Tibial artery (tissue), 4 donors: ENCODE results near the gene TAC4.

Source experiments
- DNase-seq, 2 donors: peaks; one replicate each; pipeline ENCODE4 v3.0.0-alpha.2; 2019
- H3K27ac ChIP-seq, 2 donors: fragments of 200-600 bp; sonication (generic) in 1 of 2; 1 replicate in 1 of 2; 2 replicates in 1 of 2; pipeline ENCODE4 v1.5.1; 2018 to 2019; ENCODE audit warnings: mild to moderate bottlenecking in 1 of 2
- H3K27me3 ChIP-seq, 2 donors: fragments of 200-600 bp; sonication (generic) in 1 of 2; one replicate each; pipeline versions ENCODE4 v1.5.1 to v1.6.0; 2016 to 2019
- H3K36me3 ChIP-seq, 3 donors: fragments of 200-600 bp; sonication (generic) in 2 of 3; one replicate each; pipeline ENCODE4 v1.5.1; 2016 to 2019; ENCODE audit warnings: mild to moderate bottlenecking in 2 of 3
- H3K4me1 ChIP-seq, 4 donors: fragments of 200-600 bp; sonication (generic) in 2 of 4; 1 replicate in 3 of 4; 2 replicates in 1 of 4; pipeline ENCODE4 v1.5.1; 2016 to 2019
- H3K4me3 ChIP-seq, 2 donors: fragments of 200-600 bp; sonication (generic) in 1 of 2; 1 replicate in 1 of 2; 2 replicates in 1 of 2; pipeline ENCODE4 v1.5.1; 2018 to 2019; ENCODE audit warnings: mild to moderate bottlenecking in 2 of 2
- H3K9me3 ChIP-seq, 3 donors: fragments of 200-600 bp; sonication (generic) in 1 of 3; one replicate each; pipeline ENCODE4 v1.5.1; 2016 to 2019
- CTCF ChIP-seq, 2 experiments: fragments of 200-600 bp in 1 of 2; fragments of 450-650 bp in 1 of 2; IDR thresholded peaks; one replicate each; pipeline ENCODE4 v1.5.1; 2017 to 2019; ENCODE audit warnings: antibody characterized with exemption in 2 of 2, mild to moderate bottlenecking in 1 of 2, moderate library complexity in 1 of 2
- intact Hi-C: fragments of 100-400 bp; cut with DNase I; formaldehyde crosslinking; loops from one replicate; pipeline ENCODE4 v1.15.0; 2023; ENCODE audit warnings: low total_unique reads

The TAC4 gene

GRCh38 chr17:49848739-49849138, 870 bp upstream of the TAC4 start:
- DNase-seq: peak in 1 of 2 donors; percentile 4
- peaks cover 0 to 48% (median 34%) of the 10 kb centered on the region in 4 donors for H3K4me1 ChIP-seq
- H3K9me3 ChIP-seq: no peaks in the 10 kb centered on the region
- no peak overlapping the region for H3K4me3 ChIP-seq
- H3K36me3 ChIP-seq: peaks cover 0 to 13% (median 0%) of the 10 kb centered on the region in 3 donors
- TF ChIP-seq CTCF (IDR thresholded peaks at IDR 0.05): no peak
- H3K27me3 ChIP-seq: no peaks in the 10 kb centered on the region
- intact Hi-C loops: loop anchor here (10.0 kb wide), 1 partner anchor 54 kb away; no protein-coding TSS in a partner anchor
- no peak overlapping the region for H3K27ac ChIP-seq

DNA sequence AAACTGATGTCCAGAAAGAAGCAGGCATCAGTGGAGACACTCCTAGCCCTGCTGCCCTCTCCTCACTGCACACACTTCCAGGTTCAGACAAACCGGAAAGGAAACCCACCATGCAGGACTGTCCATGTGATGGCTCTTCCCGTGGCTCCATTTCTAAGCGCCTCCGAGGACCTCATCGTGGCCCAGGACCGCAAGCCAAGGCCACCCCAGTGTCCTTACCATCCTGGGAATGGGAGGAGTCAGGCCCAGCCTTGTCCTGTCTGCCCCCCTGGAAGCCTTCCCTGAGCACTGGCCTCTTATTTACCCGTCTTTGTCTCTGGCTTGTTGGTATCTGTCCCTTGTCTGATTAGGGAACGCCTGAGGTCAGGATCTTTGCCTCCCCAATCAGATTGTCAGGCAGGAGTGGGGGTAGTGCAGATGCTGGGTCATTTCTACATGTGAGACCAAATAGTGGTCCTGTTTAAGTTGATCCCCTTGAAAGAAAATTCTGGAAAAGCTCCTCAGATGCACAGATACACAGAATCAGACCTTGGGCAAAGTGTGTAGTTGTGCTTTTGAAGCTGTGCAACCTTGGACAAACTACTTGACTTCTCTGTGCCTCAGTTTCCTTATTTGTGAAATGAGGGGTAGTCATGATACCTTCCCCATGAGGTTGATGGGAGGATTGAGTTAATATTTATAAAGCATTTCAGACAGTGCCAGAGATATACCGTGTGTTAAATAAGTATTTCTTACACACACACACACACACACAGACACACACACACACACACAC, 744 bp downstream of the TAC4 start:
- peaks cover 0 to 23% (median 0%) of the 10 kb centered on the region in 3 donors for H3K36me3 ChIP-seq
- peak in 1 of 2 donors; percentile 59 for DNase-seq
- no peak for TF ChIP-seq CTCF (IDR thresholded peaks at IDR 0.05)

DNA sequence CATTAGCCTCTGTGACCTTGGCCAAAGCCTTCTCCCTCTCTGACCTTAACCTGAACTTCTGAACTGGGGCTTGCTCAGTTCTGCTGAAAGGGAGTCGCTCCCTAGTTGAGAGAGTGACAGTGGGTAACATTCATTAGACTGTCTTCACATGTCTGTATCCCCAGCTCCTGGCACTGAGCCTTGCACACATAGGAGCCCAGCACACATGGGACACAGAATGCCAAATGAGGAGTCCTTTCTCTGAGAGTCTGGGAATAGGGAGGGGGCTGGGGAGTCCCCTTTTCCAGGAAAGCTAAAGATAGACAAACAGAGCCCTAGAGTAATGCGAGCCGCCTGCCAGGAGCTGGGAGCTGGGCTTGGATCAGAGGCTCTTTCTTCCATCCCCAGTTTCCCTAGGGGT, 2.5 kb downstream of the TAC4 start:
- Histone ChIP-seq H3K27me3 (no peaks in the 10 kb centered on the region), H3K27ac (peak overlapping the region; percentile 66 to 76), H3K9me3 (no peaks in the 10 kb centered on the region), H3K4me1 (peaks cover 0 to 53% (median 26%) of the 10 kb centered on the region in 4 donors), H3K36me3 (peaks cover 0 to 23% (median 0%) of the 10 kb centered on the region in 3 donors), H3K4me3 (no peak overlapping the region)
- DNase-seq: peak; percentile 41 to 84
- intact Hi-C loops: loop anchor here (10.0 kb wide), 1 partner anchor 51 kb away; no protein-coding TSS in a partner anchor
- no peak for TF ChIP-seq CTCF (IDR thresholded peaks at IDR 0.05)

More for the DNA sequence above, 744 bp downstream of the TAC4 start:
- Histone ChIP-seq H3K4me3 (no peak overlapping the region), H3K9me3 (no peaks in the 10 kb centered on the region), H3K27ac (peak overlapping the region in 1 of 2 donors; percentile 27), H3K27me3 (no peaks in the 10 kb centered on the region), H3K4me1 (peaks cover 0 to 64% (median 36%) of the 10 kb centered on the region in 4 donors)
- intact Hi-C loops: loop anchor here (10.0 kb wide), 1 partner anchor 52 kb away; no protein-coding TSS in a partner anchor

- H3K4me3 ChIP-seq: no peak overlapping the region
- DNase-seq: peak in 1 of 2 donors; percentile 54
- H3K27me3 ChIP-seq: no peaks in the 10 kb centered on the region
- no peak overlapping the region for H3K27ac ChIP-seq
- peaks cover 0 to 23% (median 0%) of the 10 kb centered on the region in 3 donors for H3K36me3 ChIP-seq
- no peak for TF ChIP-seq CTCF (IDR thresholded peaks at IDR 0.05)
- no peaks in the 10 kb centered on the region for H3K9me3 ChIP-seq
- peaks cover 0 to 53% (median 25%) of the 10 kb centered on the region in 4 donors for H3K4me1 ChIP-seq
- intact Hi-C loops: loop anchor here (10.0 kb wide), 1 partner anchor 49 kb away; no protein-coding TSS in a partner anchor
Measured at GRCh38 chr17:49843774-49844350, 4.0 kb downstream of the TAC4 start.

GRCh38 chr17:49842846-49843245, 5.0 kb downstream of the TAC4 start:
- no peaks in the 10 kb centered on the region for H3K27me3 ChIP-seq
- peaks cover 0 to 33% (median 0%) of the 10 kb centered on the region in 3 donors for H3K36me3 ChIP-seq
- H3K4me1 ChIP-seq: peaks cover 0 to 56% (median 25%) of the 10 kb centered on the region in 4 donors
- H3K4me3 ChIP-seq: no peak overlapping the region
- DNase-seq: no peak
- H3K27ac ChIP-seq: no peak overlapping the region
- no peaks in the 10 kb centered on the region for H3K9me3 ChIP-seq
- intact Hi-C loops: loop anchor here (10.0 kb wide), 1 partner anchor 48 kb away; no protein-coding TSS in a partner anchor
- no peak for TF ChIP-seq CTCF (IDR thresholded peaks at IDR 0.05)
